UCSD-AML1 (cell line): ENCODE results near the gene SLC25A22.

Experiments used
- DNase-seq: peaks from one replicate; lab custom pipeline; 2025; ENCODE audit not compliant: unreplicated experiment; lab: John Stamatoyannopoulos, UW

SLC25A22 gene

DNA sequence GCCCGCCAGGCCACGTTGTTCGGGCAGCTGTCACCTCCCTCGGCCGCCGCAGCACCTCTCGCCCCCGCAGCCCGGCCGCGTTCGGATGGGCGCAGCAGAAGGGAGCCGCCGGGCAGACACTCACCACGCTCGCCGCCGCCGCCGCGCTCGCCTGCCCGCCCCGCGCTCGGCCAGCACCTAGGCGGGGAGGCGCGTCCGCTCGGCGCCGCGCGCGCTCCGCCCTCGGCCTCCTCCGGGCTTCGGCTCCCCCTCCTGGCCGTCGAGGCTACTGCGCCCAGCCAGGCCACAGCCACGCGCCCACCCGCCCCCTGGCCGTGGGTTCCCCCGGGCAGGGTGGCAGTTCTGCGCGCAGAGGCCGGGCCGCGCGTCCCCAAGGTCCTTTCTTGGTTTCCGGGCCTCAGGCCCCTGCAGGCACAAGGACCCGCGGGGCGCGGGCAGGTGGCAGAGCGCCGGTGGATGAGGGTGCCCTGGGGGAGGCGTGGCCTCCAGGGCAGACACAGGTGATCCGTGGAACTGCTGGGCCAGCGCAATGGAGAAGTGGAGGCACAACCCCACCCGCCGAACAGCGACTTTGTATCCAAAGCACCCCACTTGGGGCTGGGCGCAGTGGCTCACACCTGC, at the start of gene SLC25A22:
SLC25A22 (minus strand) TSS at position 189 of the 621 bp plus-strand sequence. CDS start 3,275 bp downstream, outside the sequence.
- peak; percentile 83 for DNase-seq

DNA sequence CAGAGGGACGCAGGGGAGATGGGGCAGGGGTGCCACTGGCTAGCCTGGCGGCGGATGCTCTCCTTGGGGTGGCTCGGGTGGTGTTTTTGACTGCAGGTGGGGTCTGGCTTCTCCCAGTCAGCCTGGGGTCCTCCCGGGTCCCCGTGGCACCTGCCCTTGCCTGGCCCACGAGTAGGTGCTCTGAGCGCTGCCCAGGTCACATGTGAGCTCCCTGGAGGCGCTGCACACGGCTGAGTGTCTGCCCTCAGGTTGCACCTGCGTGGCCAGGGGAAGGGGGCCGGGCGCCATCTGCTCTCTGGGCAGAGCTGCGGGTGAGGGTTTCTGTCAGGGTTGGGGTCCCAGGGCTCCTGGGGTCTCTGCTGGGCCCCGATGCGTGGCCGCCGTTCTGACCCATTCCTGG, 49.8 kb upstream of the SLC25A22 start:
- DNase-seq: no peak

DNA sequence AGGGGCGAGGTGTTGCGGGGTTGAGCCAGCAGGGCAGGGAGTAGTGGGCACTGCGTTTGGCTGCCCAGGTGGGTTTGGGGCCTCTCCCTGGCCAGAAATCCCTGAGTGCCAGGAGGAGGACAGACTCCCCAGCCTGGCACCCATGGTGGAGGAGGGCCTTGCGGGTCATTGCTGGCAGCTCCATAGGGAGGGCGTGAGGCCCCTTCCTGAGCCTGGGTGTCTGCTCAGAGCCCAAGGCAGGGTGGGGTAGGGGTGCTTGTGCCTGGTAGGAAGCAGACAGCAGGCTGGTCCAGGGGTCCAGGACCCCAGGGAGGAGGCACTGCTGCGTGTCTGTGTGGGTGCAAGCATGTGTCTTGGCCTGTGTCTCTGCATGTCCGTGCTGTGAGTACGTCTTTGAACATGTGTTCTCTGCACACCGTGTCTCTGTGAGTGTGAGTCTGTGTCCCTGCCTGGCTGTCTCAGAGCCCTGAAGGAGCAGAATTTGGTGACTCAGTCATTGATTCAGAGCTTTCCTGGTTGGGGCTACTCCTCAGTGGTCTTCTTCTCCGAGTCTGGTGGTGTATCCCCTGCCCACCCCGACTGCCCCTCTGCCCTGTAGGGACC, 48.5 kb upstream of the SLC25A22 start:
- no peak for DNase-seq

DNA sequence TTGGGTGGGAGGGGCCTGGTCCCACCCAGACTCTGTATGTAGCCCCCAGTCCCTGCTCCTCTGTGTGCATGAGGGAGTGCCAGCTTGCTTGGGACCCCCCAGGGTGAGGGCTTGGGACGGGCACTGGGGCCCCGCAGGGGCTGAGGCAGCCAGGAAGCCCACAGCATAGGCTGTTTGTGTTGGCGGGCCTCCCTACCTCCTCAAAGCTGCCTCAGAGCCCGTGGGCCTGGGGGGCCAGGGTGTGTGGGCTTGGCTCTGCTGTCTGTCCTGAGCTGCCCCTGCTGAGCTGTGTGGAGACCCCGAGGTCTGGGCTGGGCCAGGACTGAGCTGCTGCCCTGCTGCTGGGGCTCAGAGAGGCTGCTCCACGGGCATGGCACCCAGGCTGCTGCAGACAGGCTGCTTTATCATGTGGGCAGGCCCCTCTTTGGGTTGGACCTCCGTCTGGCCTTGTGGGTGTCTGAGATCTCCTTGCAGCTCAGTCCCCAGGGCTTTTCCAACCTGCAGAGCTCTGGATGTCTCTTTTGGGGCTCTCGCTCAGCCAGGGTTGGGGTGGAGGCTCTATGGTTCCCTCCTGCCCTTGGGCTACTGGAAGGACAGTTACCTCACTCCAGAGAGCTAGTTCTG, 47.9 kb upstream of the SLC25A22 start:
- no peak for DNase-seq

DNA sequence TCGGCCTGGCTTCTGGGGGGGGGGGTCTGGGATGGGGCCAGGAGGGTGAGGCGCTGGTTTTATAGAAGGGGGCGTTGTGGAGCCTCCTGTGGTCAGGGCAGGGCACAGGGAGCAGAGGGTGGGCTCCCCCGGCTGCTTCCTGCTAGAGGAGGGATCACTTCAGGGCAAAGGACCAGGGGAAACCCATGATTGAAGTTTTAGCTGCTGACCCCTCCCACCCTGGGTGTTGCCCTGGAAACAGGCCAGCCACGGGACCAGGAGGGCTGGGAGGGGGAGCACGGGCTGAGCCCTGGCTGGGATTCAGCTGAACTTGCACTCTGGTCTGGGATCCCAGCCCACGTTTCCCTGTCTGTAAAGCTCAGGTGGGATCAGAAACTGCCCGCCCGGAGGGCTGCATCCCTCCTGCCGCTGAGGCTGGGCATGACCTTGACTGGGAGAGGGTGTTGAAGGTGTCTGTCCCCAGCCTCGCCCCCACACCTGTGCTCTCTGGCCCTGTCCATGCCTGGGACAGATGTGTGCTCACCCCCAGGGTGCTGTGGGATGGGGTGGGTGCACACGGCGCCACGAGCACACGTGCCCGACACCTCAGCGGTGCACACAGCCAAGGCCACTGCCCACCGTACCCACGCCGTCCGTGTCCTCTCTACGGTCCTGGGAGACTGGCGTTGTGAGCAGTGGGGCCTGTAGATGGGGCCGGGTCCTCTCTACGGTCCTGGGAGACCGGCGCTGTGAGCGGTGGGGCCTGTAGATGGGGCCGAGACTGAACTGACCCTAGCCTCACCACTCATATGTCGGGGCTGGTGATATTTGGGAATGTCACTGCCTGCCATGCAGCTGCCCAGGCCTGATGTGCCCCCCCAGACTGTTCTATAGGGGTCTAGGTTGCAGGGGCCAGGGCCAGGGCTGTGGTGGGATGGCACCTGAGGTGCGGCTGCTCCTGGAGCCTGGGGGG, 46.9 kb upstream of the SLC25A22 start:
- DNase-seq: peak; percentile 76

DNA sequence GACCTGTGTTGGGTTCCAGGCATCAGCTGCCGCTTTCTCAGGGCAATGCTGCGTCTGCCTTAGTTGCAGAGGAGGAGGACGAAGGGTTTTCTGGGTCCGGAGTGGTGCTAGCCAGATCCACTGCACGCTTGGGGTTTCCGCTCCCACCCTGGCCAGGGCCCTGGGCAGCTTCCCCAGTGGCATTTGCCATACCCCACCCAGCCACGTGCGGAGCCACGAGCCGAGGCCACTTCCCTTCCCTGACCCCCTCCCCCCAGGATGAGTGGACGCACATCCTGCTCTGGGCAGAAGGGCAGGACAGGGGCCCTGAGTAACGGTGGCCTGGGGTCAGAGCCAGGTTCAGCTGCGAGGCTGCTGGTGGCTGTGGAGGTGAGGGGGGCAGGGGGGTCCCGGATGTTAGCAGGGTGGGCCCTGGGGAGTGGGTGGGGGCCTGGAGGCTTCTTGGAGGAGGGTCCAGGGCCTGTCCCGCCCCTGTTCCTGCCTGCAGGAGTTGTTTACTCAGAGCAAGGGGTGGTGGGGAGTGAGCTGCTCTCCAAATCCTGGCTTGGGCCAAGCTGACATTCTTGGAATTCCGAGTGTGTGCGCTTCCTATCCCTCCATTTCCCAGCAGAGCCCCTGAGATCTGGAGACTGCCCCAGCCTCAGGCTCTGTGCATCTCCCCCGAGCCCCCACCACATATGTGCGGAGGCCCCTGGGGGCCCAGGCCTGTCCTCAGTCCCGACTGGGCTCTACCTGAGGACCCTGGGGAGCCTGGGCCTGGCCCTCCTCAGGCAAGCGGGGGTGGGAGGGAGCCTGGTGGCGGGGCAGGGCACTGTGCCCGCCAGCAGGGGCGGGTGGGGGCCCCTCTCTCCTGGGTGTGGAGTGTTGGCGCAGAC, 46.0 kb upstream of the SLC25A22 start:
- DNase-seq: peak; percentile 82

DNA sequence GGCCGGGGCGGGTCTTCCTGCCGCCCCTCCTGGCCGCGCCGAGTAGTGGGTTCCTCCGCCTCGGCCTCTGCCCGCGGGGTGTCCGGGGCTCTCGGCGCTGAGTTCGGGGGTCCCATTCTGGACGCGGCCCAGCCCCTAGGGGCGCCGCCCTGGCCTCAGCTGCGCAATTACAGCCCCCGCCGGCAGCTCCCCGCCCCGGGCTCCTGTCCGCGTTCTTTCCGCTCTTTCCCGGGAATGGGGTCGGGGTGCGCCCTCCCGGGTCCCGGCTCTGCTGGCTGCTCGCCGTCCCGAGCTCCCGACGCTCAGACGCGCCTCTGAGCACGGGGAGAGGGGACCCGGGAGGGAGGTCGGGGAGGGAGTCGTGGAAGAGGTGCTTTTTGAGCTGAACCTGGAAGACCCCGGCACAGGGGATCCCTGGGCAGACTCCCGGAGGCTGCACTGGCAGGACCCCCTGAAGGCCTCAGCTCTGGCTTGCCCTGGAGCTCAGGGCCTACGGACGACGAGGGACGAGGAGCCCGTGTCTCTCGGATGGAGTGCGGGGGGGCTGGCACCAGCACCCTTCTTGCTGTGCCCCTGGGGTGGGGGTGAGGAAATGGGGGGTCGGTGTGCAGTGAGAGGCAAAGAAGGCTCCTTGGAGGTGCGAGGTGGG, 45.1 kb upstream of the SLC25A22 start:
- no peak for DNase-seq

DNA sequence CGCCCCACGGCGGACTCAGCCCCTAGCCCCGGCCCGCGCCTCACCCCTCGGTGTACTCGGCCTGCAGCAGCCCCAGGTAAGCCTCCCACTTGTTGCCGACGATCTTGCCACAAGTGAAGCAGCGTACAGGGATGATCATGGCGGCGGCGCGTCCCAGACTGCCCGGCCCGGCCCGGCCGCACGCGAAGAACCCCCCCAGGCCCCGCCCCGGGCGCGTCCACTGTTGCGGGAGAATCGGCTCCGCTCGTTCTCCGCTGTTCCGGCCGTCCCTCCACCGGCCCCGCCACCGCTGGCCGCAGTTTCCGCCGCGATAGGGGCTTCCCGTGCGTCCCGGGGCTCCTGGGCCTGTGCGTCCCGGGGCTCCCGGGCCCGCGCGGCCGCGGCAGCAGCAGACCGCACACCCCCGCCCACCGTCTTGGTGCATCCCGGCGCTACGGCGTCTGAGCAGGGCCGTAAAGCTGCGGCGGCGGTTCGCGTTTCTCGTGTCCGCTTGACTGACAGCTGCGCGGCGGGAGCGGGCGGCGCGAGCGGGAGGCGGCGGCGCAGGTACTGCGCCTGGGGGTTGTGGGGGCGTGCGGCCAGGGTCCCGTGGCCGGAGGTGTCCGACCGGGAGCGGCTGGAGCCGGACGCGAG, 44.4 kb upstream of the SLC25A22 start, which contains the start of the genes POLR2L and TSPAN4:
POLR2L (minus strand) TSS at position 160 of the 633 bp plus-strand sequence; CDS start at position 139, 21 bp downstream.
TSPAN4 (plus strand) TSS at position 483 of the 633 bp plus-strand sequence. CDS start 7,453 bp downstream, outside the sequence.
- DNase-seq: peak; percentile 89

DNA sequence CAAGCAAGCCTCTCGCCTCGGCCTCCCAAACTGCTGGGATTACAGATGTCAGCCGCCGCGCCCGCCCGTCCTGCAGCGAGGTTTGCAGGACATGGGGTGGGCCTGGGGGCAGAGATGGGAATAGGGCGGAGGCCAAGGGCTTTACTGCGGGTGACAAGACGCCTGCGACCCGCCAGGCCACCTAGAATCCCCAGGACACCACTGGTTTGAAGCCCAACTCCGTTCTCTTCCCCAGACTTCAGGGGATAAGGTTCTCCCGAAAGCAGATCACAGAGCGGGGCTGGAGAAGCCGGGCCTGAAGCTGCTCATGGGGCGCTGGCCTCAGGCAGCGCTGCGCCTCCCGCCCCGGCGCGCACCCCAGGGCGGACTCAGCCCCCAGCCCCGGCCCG, 43.9 kb upstream of the SLC25A22 start:
- no peak for DNase-seq

DNA sequence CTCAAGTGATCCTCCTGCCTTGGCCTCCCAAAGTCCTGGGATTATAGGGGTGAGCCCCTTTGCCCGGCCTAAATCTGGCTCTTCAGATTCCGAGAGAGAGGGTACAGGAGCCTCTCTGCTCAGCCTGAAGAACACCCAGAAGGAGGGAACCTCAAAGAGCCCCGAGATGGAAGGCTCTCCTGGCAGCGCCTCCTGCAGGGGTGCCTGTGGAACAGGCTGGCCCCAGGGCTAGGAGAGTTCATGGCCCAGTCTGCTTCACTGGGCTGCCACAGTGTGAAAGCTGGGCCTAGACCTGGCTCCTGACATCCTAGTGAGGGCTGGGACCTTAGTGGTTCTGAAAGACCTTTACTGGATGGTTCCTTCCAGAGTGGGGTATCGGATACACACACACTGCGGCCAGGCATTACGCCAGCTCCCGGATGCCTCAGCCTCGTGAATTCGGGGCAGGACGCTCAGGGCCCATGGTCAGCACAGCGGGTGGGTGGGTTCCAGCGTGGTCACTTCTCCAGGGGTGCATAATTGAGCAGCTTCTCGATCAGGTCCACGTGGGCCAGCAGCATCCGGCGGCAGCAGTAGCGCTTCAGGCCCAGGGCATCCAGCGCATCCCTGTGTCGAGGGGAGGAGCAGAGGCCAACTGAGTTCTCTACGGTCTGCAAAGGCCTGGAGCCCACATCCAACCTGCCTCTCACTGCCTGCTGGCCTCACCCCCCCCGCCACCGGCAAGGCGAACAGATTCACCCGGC, 42.0 kb upstream of the SLC25A22 start:
- DNase-seq: no peak

DNA sequence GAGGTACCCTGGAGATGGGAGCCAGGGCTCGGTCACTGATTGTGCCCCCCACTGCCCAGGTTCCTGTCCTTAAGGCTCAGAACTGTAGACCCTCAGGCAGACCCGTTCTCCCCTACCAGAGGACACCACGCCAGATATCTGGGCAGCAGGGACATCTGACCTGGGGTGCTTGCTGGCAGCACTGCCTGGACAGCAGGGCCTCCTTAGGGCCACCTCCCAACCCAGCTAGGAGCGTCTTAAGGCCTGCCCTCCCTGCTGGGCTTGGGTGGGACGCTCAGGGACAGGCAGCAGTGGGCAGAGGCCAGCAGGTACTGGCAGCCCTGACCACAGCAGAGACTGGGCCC, 41.2 kb upstream of the SLC25A22 start:
- no peak for DNase-seq

DNA sequence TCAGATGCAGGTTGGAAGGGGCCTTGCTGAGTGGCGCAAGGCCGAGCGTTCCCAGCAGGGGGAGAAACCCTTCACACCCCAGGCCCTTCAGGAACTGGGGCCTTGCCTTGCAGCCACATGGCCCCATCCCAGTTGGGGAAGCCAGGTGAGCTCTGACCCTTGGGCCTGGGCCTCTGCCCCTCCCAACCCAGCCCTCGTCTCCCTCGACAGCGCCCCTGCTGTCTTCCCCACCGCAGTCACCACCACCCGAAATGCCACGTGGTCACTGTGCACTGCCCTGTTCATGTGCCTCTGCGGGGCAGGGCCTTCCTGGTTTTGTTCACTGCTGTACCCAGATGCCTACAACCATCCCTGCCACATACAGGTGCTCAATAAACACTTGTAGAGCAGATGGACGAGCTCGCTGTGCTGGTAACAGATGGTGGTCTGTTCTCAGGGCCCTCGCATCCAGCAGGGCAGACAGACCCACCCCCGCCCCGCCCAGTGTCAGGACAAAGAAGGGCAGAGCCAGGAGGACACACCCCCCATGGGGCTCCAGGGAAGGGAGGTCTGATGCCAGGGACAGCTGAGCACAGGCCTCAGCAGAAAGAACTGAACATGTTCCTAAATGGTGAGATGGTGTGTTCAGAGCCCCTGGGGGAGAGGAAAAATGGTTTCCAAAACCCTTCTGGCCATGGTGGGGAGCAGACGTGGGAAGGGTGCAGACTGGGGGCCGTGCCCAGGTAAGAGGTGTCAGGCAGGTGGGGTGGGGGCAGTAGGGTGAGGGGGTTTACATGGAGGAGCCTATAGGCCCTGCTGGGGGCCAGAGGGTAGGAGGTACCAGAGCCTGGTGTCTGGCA, 40.6 kb upstream of the SLC25A22 start:
- DNase-seq: peak; percentile 23

DNA sequence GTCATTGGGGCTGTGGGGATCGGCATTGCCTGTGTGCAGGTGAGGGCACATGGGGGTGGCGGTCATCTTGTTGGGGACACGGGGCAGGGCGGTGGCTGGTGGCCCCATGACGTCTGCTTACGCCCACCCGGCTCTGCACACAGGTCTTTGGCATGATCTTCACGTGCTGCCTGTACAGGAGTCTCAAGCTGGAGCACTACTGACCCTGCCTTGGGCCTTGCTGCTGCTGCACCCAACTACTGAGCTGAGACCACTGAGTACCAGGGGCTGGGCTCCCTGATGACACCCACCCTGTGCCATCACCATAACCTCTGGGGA, 39.9 kb upstream of the SLC25A22 start:
- no peak for DNase-seq

DNA sequence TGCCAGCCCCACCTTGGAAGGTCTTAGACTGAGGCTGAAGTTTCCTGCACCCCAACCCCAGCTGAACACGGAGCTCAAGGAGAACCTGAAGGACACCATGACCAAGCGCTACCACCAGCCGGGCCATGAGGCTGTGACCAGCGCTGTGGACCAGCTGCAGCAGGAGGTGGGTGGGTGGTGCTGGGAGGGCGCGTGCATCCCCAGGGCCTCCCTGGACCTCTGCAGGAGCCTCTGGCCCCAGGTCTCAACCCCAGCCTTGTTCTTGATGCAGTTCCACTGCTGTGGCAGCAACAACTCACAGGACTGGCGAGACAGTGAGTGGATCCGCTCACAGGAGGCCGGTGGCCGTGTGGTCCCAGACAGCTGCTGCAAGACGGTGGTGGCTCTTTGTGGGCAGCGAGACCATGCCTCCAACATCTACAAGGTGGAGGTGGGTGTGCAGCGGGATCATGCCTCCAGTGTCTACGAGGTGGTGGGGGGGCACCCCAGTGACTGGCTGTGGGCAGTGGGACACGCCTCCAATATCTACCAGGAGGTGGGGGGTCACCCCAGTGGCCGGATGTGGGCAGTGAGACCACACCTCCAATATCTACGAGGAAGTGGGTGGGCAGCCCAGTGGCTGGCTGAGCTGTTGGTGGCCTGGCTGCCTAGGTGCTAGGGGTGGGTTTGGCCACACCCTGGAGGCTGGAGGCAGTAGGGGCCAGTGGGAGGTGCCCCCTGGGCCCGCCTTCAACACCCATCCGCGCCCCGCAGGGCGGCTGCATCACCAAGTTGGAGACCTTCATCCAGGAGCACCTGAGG, 39.3 kb upstream of the SLC25A22 start:
- DNase-seq: peak; percentile 28

DNA sequence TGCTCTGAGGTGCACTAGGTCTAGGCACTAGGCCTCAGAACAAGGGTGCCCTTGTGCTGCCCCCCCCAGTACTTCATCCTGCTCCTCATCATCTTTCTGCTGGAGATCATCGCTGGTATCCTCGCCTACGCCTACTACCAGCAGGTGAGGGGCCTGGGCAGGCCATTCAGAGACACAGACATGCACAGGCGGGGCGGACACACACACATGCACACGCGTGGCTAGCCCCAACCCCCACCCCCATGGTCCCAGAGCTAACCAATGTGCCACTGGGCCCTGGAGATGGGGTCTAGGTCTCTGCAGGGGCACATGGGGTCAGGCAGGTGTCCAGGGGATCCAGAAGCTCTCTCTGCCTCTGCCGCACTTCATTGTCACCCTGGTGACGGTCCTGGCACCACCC, 38.6 kb upstream of the SLC25A22 start:
- no peak for DNase-seq

DNA sequence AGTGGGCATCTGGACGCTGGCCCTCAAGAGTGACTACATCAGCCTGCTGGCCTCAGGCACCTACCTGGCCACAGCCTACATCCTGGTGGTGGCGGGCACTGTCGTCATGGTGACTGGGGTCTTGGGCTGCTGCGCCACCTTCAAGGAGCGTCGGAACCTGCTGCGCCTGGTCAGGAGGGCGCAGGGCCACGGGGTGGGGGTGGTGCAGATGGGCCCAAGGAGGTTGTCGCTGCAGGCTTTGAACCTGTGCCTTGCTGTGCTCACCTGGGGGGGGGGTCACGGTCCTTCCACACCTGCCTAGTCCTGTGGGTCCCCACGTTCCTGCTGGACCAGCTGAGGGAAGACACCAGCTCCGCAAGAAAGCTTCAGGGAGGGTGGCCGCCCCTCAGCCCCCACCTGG, 38.2 kb upstream of the SLC25A22 start:
- no peak for DNase-seq
